ENCODE measurements around the gene AKT2.
"Not testable (repeated sequence)": the region's sequence is repeated elsewhere in the genome, so short reads cannot be mapped to it uniquely, and the experiment has no call there.

Gene AKT2

GRCh38 chr19:40232949-40233810 lies 52.0 kb downstream of the AKT2 start:
- no peak for DNase-seq

GRCh38 chr19:40232479-40232878 lies 52.7 kb downstream of the AKT2 start:
- no peak for DNase-seq

- DNase-seq: no peak
Observed at GRCh38 chr19:40231544-40232424, 53.4 kb downstream of the AKT2 start.

DNA sequence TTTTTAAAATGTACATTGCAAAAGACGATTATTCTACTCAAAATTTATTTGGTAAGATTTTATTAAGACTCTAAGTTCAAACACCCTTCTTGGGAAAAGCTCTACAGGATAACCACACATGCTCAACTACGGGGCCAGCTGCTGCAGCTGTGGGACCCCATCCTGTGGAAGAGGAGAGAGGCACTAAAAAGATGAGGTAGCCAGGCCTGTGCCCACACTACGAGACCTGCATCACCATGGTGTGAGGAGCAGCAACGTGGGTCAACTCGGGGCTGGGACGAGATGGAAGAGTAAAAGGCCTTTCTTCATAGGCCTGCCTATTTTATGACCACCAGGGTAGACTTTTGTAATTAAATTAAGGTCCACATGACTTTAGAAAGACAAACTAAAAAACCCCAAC lies 54.1 kb downstream of the AKT2 start:
- no peak for DNase-seq

GRCh38 chr19:40229926-40230417 lies 55.2 kb downstream of the AKT2 start:
- no peak for DNase-seq

DNA sequence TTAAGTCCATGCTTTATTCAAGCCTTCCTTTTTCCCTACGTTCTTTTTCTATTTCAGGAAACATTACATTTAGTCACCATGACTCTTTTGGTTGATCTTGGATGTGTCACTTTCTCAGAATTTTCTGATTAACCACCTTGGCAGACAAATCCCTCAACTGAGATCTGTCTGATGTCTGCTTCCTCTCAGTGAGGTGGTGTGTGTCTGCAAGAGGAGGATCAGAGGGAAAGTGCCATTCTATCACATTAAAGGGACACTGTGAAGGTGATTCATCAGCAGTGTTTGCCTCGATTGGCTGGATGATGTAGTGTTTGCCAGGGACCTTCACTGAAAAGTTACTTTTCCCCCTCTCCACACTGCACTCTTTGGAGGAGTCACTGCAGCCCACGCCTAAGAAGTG lies 55.7 kb downstream of the AKT2 start:
- DNase-seq: no peak

GRCh38 chr19:40228863-40229262 lies 56.3 kb downstream of the AKT2 start:
- DNase-seq: no peak

DNA sequence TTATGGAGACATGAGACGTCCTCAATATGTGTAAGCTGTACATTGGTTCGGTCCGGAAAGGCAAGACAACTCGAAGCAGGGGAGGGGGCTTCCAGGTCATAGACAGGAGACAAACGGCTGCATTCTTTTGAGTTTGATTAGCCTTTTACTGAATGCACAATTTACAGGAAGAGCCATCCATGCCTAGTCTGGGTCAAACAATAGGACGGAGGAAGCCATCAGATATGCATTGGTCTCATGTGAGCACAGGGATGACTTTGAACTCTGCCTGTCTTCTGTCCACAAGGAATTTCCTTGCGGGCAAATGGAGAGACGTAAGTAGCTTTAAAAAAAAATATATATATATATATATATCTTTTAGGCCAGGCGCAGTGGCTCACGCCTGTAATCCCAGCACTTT lies 56.8 kb downstream of the AKT2 start:
- no peak for DNase-seq

DNA sequence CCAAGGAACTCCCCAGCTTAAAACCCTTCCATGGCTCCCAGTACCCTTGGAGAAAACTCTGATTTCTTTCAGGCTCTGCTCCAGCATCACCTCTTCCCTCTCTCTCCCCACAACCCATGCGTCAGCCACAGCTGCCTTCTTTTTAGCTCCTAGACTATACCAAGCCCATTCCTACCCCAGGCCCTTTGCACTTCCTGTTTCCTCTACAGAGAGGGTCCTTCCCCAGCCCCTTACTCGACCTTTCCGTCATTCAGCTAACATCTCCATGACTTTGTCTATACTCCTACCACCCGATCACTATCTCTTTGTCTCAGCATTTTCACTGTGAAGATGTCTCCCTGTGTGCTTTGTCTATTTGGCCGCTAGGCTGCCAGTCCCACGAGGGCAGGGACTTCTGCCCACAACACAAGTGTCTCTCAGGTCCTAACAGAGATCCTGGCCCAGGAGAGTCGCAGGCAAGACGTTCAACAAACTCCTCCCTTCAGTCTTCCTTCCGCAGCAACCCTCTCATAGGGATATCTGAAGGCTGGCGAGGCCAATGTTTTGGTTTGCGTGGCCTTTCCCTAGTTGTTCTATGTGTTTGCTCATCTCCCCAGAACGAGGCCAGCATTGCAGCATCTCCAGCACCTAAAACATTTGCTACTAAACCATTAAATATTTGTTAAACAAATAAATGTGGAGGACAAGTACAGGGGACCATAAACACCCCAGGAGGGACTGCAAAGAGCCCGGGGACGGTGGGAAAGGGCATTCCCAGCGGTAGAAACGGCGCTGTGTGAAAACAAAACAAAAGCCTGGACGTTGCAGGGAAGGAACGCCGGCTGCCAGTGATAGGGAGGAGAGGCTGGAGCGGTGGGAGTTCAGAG lies 59.5 kb downstream of the AKT2 start:
- no peak for DNase-seq

DNA sequence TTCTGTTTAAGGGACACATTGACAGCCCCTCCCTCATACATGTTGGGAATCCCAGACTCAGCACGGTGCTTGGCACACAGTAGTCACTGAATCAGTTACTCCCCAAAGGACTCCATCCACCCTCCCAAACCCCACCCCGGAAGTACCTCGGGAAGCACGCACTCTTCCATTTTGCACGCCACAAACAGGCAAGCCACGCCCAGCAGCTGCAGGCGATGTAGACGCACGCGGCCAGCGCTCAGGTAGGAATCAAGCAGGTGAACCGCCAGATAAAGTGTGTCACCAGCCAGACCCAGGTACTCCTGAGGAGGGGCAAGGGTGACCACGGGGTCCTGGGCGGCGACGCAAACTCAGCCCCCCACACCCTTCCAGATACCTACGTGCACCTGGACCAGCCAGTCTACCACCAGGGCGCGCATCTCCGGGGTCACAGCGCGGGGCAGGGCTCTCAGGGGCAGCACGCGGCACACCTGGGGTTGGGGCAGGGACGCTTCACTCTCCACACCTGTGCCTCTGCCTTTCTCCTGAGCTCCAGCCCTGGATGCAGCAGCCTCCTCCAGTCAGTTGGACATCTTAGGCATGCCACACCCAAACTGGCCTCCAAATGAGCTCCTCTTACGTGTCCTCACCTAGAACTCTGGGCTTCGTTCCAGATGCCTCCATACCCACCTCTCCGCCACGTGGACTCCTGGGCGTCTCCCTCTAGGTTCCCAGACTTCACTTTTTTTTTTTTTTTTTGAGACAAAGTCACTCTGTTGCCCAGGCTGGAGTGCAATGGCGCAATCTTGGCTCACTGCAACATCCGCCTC lies 60.6 kb downstream of the AKT2 start:
- DNase-seq: no peak

DNA sequence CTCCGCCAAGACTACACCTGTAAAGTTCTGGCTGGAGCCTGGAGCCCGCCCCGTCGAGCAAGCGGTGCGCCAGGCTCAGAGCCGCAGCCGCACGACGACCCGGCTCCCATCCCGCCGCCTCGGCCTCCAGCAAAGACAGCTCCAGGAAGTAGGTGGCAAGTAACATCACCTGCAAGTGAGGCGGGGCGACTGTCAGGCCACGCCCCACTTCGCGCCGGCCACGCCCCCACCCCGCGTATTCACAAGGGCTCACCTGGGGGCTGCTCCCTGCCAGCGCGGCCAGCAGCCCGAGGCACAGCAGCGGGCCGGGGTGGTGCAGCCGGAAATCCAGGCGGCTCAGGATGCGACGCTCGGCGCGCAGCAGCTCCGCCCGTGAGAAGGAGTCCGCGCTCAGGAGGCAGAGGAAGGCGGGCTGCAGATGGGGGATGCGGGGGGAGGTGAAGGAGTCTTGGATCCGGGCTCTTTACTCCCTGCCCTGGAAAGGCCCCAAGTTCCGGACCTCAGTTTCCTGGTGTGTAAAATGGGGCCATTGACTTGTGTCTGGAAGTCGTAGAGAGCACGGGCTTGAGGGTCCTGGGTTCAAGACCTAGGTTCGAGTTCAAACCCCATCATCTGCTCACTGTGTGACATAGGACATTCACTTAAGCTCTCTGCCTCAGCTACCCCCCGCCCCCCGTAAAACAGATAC lies 61.9 kb downstream of the AKT2 start:
- DNase-seq: no peak

DNA sequence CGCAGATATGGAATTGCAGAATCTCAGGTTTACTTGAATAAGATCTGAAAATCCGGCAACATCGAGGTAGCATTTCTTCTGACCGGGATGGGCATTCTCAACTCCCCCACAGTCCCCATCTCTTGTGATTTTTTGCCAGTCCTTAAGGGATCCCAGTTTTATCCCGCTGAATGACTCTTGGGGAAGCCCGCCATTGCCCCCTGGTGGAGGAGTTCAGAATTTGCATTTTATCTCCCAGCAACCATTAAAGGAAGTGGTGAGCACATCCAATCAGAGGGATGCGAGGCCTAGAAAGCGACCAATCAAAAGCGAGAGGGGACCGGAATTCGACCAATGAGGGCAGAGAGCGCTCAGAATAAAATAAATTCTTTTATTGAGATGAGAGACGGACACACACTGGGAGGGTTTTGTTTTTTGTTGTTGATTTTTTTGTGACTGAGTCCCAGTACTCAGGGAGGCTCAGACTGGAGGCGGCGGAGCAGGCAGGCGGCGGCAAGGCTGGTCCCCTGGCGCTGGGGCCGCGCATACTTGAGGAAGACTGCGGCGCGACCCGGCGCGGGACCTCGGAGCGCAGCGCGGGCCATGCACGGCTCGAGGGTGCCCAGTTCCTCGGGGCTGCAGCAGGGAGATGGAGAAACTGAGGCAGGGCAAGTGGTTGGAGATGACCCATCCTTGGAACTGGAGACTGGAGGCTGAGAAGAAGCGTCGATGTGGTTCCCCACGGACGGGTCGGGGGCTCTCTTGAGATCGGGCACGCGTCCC lies 63.1 kb downstream of the AKT2 start:
- DNase-seq: peak; percentile 81

- no peak for DNase-seq
Observed at GRCh38 chr19:40220674-40221073, 64.5 kb downstream of the AKT2 start.

DNA sequence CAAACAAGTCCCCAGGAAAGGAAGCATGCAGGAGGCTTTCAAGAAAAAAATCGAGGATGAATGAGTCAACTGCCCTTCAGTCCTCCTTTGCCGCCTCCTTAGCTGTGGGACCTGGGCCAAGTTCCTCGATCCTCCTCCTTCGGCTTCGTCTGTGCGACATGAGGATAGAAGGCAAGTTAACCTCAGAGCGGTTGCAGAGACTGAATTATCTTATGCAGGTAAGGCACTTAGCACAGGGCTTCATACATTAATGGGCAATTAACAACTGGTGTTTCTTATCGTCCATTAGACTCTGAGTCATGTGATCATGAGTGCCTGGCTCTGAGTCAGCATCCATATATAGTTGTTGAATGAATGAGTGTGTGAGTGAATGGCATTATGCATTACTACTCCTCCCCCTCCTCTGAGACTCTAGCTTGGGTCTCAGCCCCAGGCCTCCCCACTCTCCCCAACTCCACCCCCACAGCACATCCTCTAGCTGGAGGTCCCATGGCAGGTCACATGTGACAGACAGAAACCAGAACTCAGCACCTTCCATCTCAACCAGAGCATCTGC lies 65.3 kb downstream of the AKT2 start:
- DNase-seq: no peak

GRCh38 chr19:40219029-40219428 lies 66.1 kb downstream of the AKT2 start:
- not testable (repeated sequence) for DNase-seq

GRCh38 chr19:40217934-40218890 lies 66.9 kb downstream of the AKT2 start, which contains the start of gene TTC9B:
TTC9B (minus strand) TSS chr19:40218384; CDS start chr19:40218381, 3 bp downstream.
- DNase-seq: peak; percentile 39

GRCh38 chr19:40217027-40217810 lies 67.9 kb downstream of the AKT2 start:
- peak; percentile 50 for DNase-seq

GRCh38 chr19:40216777-40217026 lies 68.4 kb downstream of the AKT2 start:
- no peak for DNase-seq
